Keratinocyte (primary cell): ENCODE data around the gene TMED3. TPM values are rescaled to one million over a fixed set of nuclear protein-coding genes. Genes with fewer than 3 reads are reported as not detected.

ENCODE experiments used
- DNase-seq: peaks from one replicate; pipeline ENCODE4 v3.0.0-alpha.2; 2011; ENCODE audit warnings: low read depth, missing footprints, low spot score
- FAIRE-seq: peaks from 2 replicates; lab custom pipeline; 2011; peaks lifted over from hg19 to GRCh38; lab: Jason Lieb, UNC
- H2AFZ ChIP-seq: 2 replicates; pipeline ENCODE4 v1.6.0; 2012; ENCODE audit warnings: low read length, control low read depth, inconsistent platforms; ENCODE audit not compliant: control insufficient read depth
- H3K27ac ChIP-seq: 2 replicates; pipeline ENCODE4 v1.5.1; 2011; ENCODE audit warnings: low read length; ENCODE audit not compliant: control insufficient read depth, insufficient read depth
- H3K27me3 ChIP-seq: 3 replicates; pipeline ENCODE4 v1.6.0; 2011; ENCODE audit warnings: low read length; ENCODE audit not compliant: control insufficient read depth, insufficient read depth; ENCODE audit errors: extremely low read depth
- H3K36me3 ChIP-seq, 2 experiments: 2 replicates in 1 of 2; 3 replicates in 1 of 2; pipeline ENCODE4 v1.5.1; 2011; ENCODE audit warnings: low read length in 2 of 2, mild to moderate bottlenecking in 1 of 2; ENCODE audit not compliant: control insufficient read depth in 2 of 2, insufficient read depth in 2 of 2; ENCODE audit errors: extremely low read depth in 1 of 2
- H3K4me1 ChIP-seq: 3 replicates; pipeline ENCODE4 v1.5.1; 2011; ENCODE audit warnings: low read length; ENCODE audit not compliant: control insufficient read depth, insufficient read depth; ENCODE audit errors: extremely low read depth
- H3K4me2 ChIP-seq: 3 replicates; pipeline ENCODE4 v1.6.0; 2011; ENCODE audit warnings: low read depth, low read length; ENCODE audit not compliant: control insufficient read depth, insufficient read depth; ENCODE audit errors: extremely low read depth
- H3K4me3 ChIP-seq, 3 experiments: fragments of 200-600 bp in 1 of 3; sonication (generic) in 1 of 3; 2 replicates in 2 of 3; 3 replicates in 1 of 3; pipeline ENCODE4 v1.5.1; 2011 to 2016; ENCODE audit warnings: low read length in 3 of 3, mild to moderate bottlenecking in 3 of 3, control low read depth in 2 of 3, inconsistent platforms in 1 of 3, low read depth in 1 of 3, mixed read lengths in 1 of 3, mixed run types in 1 of 3, moderate library complexity in 1 of 3; ENCODE audit not compliant: control insufficient read depth in 2 of 3, insufficient read depth in 2 of 3; ENCODE audit errors: extremely low read depth in 1 of 3
- H3K79me2 ChIP-seq: 2 replicates; pipeline ENCODE4 v1.6.0; 2012; ENCODE audit warnings: low read length; ENCODE audit not compliant: control insufficient read depth, insufficient read depth
- H3K9ac ChIP-seq: 3 replicates; pipeline ENCODE4 v1.6.0; 2011; ENCODE audit warnings: low read length; ENCODE audit not compliant: control insufficient read depth, insufficient read depth; ENCODE audit errors: extremely low read depth
- H3K9me1 ChIP-seq: 3 replicates; pipeline ENCODE4 v1.6.0; 2011; ENCODE audit warnings: low read length; ENCODE audit not compliant: control insufficient read depth, insufficient read depth; ENCODE audit errors: extremely low read depth
- H3K9me3 ChIP-seq: 2 replicates; pipeline ENCODE4 v1.5.1; 2012; ENCODE audit warnings: low read depth, low read length; ENCODE audit not compliant: control insufficient read depth
- H4K20me1 ChIP-seq: 3 replicates; pipeline ENCODE4 v1.6.0; 2011; ENCODE audit warnings: low read length; ENCODE audit not compliant: control insufficient read depth, insufficient read depth; ENCODE audit errors: extremely low read depth
- CTCF ChIP-seq, 3 experiments: IDR thresholded peaks in 1 of 3; conservative IDR thresholded peaks in 1 of 3; optimal IDR thresholded peaks in 1 of 3; 2 replicates in 2 of 3; 3 replicates in 1 of 3; pipeline versions ENCODE3 to v1.5.1; 2011; ENCODE audit warnings: low read length in 3 of 3, mild to moderate bottlenecking in 3 of 3, moderate library complexity in 2 of 3, control low read depth in 1 of 3, inconsistent platforms in 1 of 3; ENCODE audit not compliant: insufficient read depth in 2 of 3; ENCODE audit errors: extremely low read depth in 1 of 3
- EZH2 ChIP-seq: IDR thresholded peaks from one replicate; pipeline ENCODE4 v1.6.1; 2012; ENCODE audit warnings: inconsistent platforms, mild to moderate bottlenecking, low read length, moderate library complexity
- dilution Hi-C: fragments of 300-500 bp; cut with MboI; formaldehyde crosslinking; loops from one replicate; pipeline ENCODE4 v1.7.0; 2020; ENCODE audit warnings: low sequenced_read_pairs; ENCODE audit not compliant: extremely low pct_ligation_motif_present
- polyA plus RNA-seq, 5 experiments: library from polyadenylated mRNA; depleted of rRNA in 3 of 5; stranded (reverse) in 3 of 5; stranded (forward) in 1 of 5; unstranded in 1 of 5; fragments of >200 nt; gene quantifications; 1 replicate in 1 of 5; 2 replicates in 3 of 5; 3 replicates in 1 of 5; pipeline versions ENCODE4 v1.2.1 to v1.2.3, GENCODE V29; 2011 to 2012; ENCODE audit warnings: missing spikeins in 2 of 5, low read depth in 1 of 5, low replicate concordance in 1 of 5

Gene TMED3
- polyA plus RNA-seq, 1 donor (not counting 4 experiments of a cell fraction or from before 2014, with no cell fraction given), result 137 TPM

GRCh38 chr15:79265167-79265566, 45.7 kb upstream of the TMED3 start:
- dilution Hi-C loops, result no loop called here
- FAIRE-seq, result no peak
- DNase-seq, result no peak

GRCh38 chr15:79265987-79266579, 44.8 kb upstream of the TMED3 start:
- dilution Hi-C loops, result no loop called here
- no peaks in the 10 kb centered on the region for H3K79me2 ChIP-seq
- H4K20me1 ChIP-seq, result no peaks in the 10 kb centered on the region
- FAIRE-seq (no peak), DNase-seq (no peak)
- H3K9ac ChIP-seq, result no peak overlapping the region
- H3K4me2 ChIP-seq, result no peak overlapping the region
- H2AFZ ChIP-seq, result no peak overlapping the region
- H3K27ac ChIP-seq, result no peak overlapping the region
- H3K27me3 ChIP-seq, result peaks cover 3% of the 10 kb centered on the region
- H3K36me3 ChIP-seq, result no peaks in the 10 kb centered on the region
- H3K9me1 ChIP-seq, result no peaks in the 10 kb centered on the region
- no peaks in the 10 kb centered on the region for H3K4me1 ChIP-seq
- H3K4me3 ChIP-seq, result no peak overlapping the region
- TF ChIP-seq EZH2, result no peak
- no peak for TF ChIP-seq CTCF (optimal IDR thresholded peaks at IDR 0.05 in 1 of 3, IDR thresholded peaks at IDR 0.05 in 1 of 3, conservative IDR thresholded peaks at IDR 0.05 in 1 of 3; ENCODE audit: extremely low read depth in 1 of 3, insufficient read depth in 2 of 3, low read length in 3 of 3)
- H3K9me3 ChIP-seq, result no peaks in the 10 kb centered on the region

More at GRCh38 chr15:79265167-79265566, 45.7 kb upstream of the TMED3 start:
- Histone ChIP-seq H4K20me1 (no peaks in the 10 kb centered on the region), H2AFZ (no peak overlapping the region), H3K4me2 (no peak overlapping the region), H3K9me1 (no peaks in the 10 kb centered on the region), H3K4me1 (no peaks in the 10 kb centered on the region), H3K9ac (no peak overlapping the region), H3K36me3 (no peaks in the 10 kb centered on the region), H3K9me3 (no peaks in the 10 kb centered on the region), H3K27me3 (peaks cover 3% of the 10 kb centered on the region), H3K4me3 (no peak overlapping the region), H3K27ac (no peak overlapping the region), H3K79me2 (no peaks in the 10 kb centered on the region)
- TF ChIP-seq CTCF (optimal IDR thresholded peaks at IDR 0.05 in 1 of 3, IDR thresholded peaks at IDR 0.05 in 1 of 3, conservative IDR thresholded peaks at IDR 0.05 in 1 of 3; ENCODE audit: extremely low read depth in 1 of 3, insufficient read depth in 2 of 3, low read length in 3 of 3) (no peak), EZH2 (no peak)
